SK-MEL-5 (cell line): ENCODE measurements around the gene ZKSCAN1. TPM values are rescaled to one million over a fixed set of nuclear protein-coding genes. Genes with fewer than 3 reads are reported as not detected.
A peak's percentile ranks its signal among the peaks of the same experiment; 100 is the strongest.

Experiments
- DNase-seq: peaks from one replicate; pipeline ENCODE4 v3.0.0-alpha.2; 2016; ENCODE audit warnings: low read depth, low spot score
- in situ Hi-C: cut with HindIII; loops from 2 replicates; pipeline ENCODE4 v1.10.0; 2016; ENCODE audit warnings: low sequenced_read_pairs, high pct_unique_total_duplicates, low pct_unique_long_range_greater_than_20kb
- total RNA-seq: library from RNA; depleted of rRNA; stranded (reverse); fragments of >200 nt; shearing (Covaris generic); gene quantifications from 2 replicates; pipeline ENCODE4 v1.2.3, GENCODE V29; 2014

ZKSCAN1 gene
- total RNA-seq, 1 experiment from 2014 or later = 34.7 TPM

DNA sequence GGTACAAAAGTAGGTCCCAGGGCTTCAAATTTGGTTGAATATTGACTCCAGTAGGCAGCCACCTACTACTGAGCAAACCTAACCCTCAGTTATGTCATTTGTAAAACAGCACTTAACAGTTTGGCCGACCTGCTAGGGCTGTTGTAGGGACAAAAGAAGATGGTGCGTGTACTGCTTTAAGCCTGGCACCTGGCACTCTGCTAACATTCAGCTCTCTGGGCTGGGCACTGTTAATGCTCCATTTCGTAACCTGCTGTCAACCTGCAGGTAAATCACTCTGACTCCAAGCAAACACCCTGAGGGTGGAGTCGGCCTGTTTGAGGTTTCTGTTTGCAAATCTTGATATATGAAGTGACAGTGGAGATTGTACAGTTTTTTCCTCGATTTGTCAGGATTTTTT, 7.2 kb downstream of the ZKSCAN1 start:
- in situ Hi-C loops = no loop called here
- no peak for DNase-seq

DNA sequence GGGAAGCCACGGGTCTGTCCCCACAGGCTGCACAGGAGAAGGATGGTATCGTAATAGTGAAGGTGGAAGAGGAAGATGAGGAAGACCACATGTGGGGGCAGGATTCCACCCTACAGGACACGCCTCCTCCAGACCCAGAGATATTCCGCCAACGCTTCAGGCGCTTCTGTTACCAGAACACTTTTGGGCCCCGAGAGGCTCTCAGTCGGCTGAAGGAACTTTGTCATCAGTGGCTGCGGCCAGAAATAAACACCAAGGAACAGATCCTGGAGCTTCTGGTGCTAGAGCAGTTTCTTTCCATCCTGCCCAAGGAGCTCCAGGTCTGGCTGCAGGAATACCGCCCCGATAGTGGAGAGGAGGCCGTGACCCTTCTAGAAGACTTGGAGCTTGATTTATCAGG, 8.1 kb downstream of the ZKSCAN1 start:
- DNase-seq = no peak
- in situ Hi-C loops = no loop called here

DNA sequence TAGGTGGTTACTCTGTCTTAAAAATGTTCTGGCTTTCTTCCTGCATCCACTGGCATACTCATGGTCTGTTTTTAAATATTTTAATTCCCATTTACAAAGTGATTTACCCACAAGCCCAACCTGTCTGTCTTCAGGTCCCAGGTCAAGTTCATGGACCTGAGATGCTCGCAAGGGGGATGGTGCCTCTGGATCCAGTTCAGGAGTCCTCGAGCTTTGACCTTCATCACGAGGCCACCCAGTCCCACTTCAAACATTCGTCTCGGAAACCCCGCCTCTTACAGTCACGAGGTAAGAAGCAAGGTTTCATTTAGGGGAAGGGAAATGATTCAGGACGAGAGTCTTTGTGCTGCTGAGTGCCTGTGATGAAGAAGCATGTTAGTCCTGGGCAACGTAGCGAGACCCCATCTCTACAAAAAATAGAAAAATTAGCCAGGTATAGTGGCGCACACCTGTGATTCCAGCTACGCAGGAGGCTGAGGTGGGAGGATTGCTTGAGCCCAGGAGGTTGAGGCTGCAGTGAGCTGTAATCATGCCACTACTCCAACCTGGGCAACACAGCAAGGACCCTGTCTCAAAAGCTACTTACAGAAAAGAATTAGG, 8.7 kb downstream of the ZKSCAN1 start:
- in situ Hi-C loops = no loop called here

DNA sequence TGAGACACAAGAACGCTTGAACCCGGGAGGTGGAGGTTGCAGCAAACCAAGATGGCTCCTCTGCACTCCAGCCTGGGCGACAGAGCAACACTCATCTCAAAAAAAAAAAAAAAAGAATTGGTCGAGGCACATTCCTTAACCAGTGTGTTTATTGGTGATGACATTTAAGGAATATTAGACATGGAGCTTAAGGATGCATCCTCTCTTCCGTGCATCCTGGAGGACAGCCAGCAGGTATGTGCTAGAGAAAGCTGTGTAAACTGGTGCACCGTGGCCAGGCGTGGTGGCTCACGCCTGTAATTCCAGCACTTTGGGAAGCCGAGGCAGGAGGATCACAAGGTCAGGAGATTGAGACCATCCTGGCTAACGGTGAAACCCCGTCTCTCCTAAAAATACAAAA, 11.8 kb downstream of the ZKSCAN1 start:
- no peak for DNase-seq

More for the DNA sequence above, 8.7 kb downstream of the ZKSCAN1 start:
- no peak for DNase-seq

DNA sequence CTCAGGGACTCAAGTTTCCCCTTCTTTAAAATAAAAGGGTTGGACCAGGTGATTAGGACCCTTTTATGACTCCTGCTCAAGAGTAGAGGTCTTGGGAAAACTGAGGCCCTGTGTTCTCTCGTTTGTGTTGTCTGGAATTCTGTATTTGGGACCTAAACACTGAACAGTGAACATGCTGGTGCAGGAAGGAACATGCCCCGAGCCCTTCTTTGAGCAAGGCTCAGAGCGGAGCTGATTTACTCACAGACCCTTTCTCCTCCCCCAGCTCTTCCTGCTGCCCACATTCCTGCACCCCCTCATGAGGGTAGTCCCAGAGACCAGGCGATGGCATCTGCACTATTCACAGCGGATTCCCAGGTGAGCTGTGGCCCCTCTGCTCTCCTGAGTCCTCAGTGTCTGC, 14.2 kb downstream of the ZKSCAN1 start:
- no peak for DNase-seq
- in situ Hi-C loops = no loop called here

More for the DNA sequence above, 11.8 kb downstream of the ZKSCAN1 start:
- in situ Hi-C loops = no loop called here

DNA sequence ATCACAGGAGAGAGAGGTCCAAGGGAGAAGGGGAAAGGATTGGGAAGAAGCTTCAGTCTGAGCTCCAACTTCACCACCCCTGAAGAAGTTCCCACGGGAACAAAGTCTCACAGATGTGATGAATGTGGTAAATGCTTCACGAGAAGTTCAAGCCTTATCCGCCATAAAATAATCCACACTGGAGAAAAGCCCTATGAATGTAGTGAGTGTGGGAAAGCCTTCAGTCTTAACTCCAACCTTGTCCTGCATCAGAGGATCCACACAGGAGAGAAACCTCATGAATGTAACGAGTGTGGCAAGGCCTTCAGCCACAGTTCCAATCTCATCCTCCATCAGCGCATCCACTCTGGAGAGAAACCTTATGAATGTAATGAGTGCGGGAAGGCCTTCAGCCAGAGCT, 18.1 kb downstream of the ZKSCAN1 start:
- in situ Hi-C loops = no loop called here
- DNase-seq = no peak

DNA sequence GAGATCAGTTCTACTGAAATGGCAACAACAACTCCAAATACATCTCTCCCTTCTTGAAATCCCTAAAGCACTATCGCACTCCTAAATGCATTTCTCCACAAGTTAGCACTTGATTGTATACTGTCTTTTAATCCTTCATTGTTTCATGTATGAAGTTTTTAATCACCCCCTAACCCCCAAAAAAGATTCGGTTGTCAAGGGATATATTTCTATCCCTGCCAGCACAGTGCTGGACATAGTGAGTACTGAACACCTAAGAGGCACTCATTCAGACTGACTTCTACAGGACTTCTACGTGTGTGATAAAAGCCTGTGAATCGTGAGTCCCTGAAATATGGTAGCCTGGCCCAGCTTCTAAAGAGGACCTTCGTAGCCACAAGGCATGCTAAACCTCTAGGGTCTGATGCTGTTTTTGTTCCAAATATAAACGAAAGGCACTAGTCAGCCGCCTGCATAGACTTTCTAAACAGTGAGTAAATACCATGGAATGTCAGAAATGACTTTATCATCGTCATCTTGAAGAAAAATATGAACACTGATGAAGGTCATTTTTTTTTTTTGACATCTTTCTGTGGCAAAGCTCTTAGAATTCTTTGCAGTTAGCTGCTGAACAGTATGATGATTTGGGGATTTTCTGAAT, 19.6 kb downstream of the ZKSCAN1 start:
- DNase-seq = peak; percentile 20
- in situ Hi-C loops = no loop called here

DNA sequence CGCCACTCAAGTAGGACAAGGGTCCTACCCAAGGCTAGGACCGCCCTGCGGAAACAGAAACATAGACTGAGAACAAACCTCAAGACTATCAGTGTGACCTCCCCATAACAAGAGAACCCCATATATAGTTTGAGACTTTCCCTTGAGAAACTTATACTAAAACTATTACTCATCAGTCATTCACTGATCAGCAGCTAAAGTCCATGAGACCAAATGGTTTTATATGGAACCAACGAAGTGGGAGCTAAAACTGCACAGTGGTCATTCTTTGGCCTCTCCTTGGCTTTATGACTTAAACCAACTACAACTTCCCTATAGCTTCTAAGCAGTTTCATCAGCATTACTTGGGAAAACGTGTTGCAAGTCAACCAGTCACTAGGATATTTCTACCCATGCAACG, 20.5 kb downstream of the ZKSCAN1 start:
- in situ Hi-C loops = no loop called here
- DNase-seq = no peak

DNA sequence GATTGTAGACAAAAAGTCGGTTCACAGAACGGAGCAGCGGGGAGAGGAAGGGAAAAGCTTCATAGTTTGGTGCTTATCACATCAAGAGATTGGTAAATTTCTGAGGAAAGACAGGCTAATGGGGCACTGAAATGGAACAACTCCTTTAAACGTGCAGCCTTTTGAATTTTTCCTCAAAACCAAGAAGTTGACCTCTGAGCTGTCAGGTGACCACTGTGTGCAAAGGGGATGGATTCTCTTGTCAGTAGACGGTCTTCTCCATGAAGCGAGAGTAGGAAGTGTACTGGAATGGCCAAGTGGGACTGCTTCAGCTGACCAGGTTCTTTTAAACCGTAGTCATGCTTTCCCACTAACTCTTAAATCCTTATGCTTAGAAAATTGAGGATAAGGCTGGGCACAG, 22.9 kb downstream of the ZKSCAN1 start:
- no peak for DNase-seq
- in situ Hi-C loops = no loop called here

DNA sequence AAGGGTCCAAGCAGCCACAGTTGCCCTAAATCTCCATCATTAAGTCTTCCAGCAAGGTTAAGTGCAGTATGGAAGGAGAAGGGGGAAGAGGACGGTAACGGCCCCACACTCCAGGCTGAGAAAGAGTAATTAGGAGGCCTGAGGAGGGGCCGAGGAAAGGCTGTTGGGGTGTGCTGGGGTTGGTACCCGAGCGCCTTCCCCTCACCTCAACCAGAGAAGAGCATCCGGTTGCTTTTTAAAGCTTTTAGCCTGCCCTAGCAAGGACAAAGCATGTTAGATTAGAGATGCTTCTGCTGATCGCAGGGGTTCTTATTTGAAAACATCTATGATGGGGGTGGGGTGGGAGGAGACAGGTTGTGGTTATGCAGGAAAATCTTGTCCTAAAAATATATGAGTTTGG, 25.2 kb downstream of the ZKSCAN1 start:
- DNase-seq = no peak
- in situ Hi-C loops = no loop called here

DNA sequence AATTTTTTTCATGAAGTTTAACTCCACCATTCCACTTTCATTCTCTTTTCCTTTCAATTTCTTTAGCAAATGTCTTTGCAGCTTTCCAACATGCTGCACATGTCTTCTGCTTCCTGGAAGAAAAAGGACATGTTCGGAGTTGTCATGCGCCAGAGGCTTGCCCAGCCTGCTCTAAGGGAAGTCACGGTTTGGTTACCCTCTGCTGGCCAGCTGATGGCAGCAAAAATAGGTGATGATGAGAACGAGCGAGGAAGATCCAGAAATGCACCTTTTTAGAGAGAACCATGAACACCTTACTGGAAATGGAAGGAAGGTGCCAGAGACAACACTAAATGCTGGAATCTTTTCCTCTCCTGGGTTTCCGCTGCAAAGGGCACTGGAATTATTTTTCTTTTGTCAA, 29.3 kb downstream of the ZKSCAN1 start:
- in situ Hi-C loops = no loop called here
- peak; percentile 50 for DNase-seq

DNA sequence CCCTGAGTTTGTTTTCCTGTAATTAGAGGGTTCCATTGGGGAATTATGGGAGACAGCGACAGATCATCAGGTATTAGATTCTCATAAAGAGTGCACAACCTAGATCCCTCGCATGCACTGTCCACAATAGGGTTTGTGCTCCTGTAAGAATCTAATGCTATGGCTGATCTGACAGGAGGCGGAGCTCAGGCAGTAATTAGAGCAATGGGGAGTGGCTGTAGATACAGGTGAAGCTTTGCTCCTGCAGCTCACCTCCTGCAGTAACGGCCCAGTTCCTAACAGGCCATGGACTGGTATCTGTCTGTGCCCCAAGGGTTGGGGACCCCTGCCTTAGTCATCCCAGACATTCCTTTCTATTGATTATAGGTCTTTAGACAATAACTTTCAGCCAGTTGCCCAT, 33.3 kb downstream of the ZKSCAN1 start:
- in situ Hi-C loops = no loop called here
- DNase-seq = no peak

DNA sequence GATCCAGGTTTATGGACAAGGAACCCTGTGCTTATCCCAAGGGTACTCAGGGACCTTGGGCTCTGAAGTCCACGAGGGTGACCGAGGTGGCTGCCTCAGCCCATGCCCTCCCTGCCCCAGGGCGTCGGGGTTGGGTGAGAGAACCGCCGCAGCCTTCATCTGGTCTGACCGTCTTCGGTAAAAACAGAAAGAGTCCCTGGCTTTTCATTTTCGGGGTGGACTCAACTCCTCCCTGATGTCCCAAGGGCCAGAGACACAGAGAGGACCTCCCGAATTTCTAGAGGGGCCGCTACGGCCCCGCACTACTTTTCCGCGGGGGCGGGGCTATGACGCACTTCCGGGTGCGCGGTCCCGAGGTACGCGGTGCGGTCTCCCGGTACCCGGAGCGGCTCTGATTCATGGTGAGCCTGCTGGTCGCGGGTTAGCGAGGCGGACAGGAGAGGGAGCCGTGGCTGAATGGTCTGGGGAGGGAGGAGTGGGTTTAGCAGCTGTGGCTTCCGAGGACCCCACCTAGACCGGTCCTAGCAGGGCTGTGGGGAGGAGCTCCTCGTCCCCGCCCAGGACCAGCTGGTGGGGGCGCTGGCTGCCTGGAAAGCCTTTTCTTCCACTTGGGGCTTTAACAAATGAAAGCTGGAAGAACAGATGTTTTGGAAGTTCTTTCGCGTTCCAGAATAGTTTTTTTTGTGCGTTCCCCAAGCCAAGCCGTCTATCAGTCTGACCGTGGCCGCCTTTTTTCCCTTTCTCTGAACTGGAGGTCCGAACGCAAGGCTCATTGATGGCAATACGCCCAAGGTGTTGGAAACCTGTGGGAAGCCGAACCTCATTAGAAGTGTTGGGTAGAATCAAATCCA, 34.3 kb downstream of the ZKSCAN1 start, which contains the start of gene ZSCAN21:
ZSCAN21 (plus strand) TSS at position 334 of the 851 bp plus-strand sequence. CDS start 7,233 bp downstream, outside the sequence.
- in situ Hi-C loops = no loop called here

DNA sequence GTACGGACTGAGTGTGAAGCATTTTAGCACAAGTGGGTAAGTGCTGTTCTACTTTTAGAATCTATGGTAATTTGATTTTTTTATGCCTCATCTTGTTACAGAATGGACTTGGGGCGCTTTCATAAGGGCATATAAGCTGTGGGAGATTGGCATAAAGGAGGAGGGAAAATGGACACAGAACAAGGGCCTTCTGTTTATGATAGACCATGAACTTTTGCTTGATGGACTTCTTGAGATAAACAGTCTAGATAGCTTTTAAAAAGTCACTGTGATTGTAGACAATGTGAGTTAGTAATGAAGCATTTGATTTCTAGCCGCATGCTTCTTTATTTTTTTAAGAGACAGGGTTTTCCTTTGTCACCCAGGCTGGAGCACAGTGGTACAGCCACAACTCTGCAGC, 36.2 kb downstream of the ZKSCAN1 start:
- in situ Hi-C loops = no loop called here
- DNase-seq = peak; percentile 75

More for the DNA sequence above, 34.3 kb downstream of the ZKSCAN1 start, which contains the start of gene ZSCAN21:
- DNase-seq = peak; percentile 82

DNA sequence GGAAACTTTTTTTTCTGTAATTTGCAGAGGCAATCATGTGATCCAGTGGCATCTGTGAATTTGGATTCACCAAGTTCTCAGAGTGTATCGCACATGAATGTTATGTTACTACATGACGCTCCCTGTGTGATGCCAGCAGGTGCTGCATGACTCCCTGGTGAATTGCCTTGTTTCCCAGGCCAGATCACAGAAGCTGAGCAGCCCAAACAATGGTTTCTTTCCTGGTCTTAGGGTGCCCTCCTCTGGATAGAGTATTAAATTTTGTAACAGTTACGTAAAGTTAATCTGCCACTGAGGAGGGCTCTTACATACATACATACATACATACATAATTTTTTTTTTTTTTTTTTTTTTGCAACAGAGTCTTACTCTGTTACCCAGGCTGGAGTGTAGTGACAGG, 37.8 kb downstream of the ZKSCAN1 start:
- peak; percentile 91 for DNase-seq
- in situ Hi-C loops = no loop called here

DNA sequence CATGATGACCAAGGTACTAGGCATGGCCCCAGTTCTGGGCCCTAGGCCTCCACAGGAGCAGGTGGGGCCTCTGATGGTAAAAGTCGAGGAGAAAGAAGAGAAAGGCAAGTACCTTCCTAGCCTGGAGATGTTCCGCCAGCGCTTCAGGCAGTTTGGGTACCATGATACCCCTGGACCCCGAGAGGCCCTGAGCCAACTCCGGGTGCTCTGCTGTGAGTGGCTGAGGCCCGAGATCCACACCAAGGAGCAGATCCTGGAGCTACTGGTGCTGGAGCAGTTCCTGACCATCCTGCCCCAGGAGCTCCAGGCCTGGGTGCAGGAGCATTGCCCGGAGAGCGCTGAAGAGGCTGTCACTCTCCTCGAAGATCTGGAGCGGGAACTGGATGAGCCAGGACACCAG, 41.6 kb downstream of the ZKSCAN1 start:
- in situ Hi-C loops = no loop called here
- no peak for DNase-seq

DNA sequence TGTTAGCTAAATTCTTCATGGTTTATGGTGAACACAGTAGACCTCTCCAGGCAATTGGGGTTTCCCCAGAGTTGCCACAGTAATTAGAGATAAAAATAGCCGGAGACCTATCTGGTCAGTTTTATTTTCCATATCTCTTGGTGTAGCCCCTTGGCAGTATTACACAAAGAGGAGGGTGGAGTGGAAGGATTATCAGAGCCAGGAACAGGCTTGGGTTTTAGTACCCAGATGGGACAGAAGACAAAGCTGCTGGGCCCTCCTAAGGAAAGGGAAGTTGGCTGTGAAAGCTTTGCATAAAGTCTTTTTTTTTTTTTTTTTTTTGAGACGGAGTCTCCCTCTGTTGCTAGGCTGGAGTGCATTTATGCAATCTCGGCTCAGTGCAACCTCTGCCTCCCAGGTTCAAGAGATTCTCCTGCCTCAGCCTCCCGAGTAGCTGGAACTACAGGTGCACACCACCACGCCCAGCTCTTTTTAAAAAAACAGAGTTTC, 43.9 kb downstream of the ZKSCAN1 start:
- DNase-seq = no peak
- in situ Hi-C loops = no loop called here

DNA sequence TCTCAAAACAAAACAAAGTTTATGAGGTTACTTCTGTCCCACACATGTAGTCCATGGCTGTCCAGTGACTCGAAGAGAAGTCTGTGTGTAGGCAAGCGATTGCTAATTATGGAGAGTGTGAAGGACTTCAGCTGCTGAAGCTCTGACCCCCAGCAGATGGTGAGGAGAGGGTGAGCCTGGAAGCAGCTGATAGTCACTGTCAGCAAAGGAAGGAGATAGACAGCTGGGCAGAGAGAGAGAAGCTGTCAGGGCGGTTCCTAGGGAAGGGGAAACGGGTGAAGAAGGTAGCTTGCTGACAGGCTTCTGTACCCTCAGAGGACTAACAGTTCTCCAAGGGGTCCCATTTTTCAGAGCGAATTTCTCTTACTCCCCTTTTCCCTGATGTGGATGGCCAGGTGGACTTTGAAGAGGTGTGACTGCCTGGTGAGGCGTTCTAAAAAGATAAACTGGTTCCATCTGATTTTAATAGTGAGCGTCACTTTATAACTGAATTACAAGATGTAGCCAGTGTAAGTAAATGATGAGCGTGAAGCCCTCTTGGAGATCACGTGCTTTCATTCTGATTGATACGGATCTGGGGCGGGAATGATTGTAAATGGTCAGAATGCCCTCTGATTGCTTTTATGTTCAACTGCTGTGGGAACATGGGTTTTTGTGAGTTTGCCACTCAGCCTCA, 46.3 kb downstream of the ZKSCAN1 start:
- DNase-seq = no peak
- in situ Hi-C loops = no loop called here
